Nephron progenitor cell (in vitro differentiated cells): ENCODE results near the gene BRD4.

Source experiments
- DNase-seq: peaks from one replicate; pipeline ENCODE4 v3.0.0; 2021
- H3K27ac Mint-ChIP-seq: 2 replicates; pipeline ENCODE4 v1.8.0; 2021; ENCODE audit warnings: mild to moderate bottlenecking, moderate library complexity, mixed read lengths
- H3K27me3 Mint-ChIP-seq: 2 replicates; pipeline ENCODE4 v1.8.0; 2021; ENCODE audit warnings: mild to moderate bottlenecking, low read depth, mixed read lengths; ENCODE audit not compliant: poor library complexity
- H3K36me3 Mint-ChIP-seq: 2 replicates; pipeline ENCODE4 v1.8.0; 2021; ENCODE audit warnings: low read depth, mixed read lengths
- H3K4me1 Mint-ChIP-seq: 2 replicates; pipeline ENCODE4 v1.8.0; 2021; ENCODE audit warnings: mixed read lengths
- H3K4me3 Mint-ChIP-seq: 2 replicates; pipeline ENCODE4 v1.8.0; 2021; ENCODE audit warnings: mild to moderate bottlenecking, moderate library complexity, mixed read lengths
- H3K9me3 Mint-ChIP-seq: 2 replicates; pipeline ENCODE4 v1.8.0; 2021; ENCODE audit warnings: mild to moderate bottlenecking, moderate library complexity, mixed read lengths
- TF ChIP-seq, protein P1 (sequence below): fragments of 200-600 bp; sonication (generic); IDR thresholded peaks from 2 replicates; pipeline ENCODE4 v1.5.0; 2021; ENCODE audit warnings: antibody characterized with exemption

BRD4 gene

GRCh38 chr19:15201374-15202023, 130.8 kb downstream of the BRD4 start:
- H3K27me3 Mint-ChIP-seq = peaks cover 16% of the 10 kb centered on the region
- H3K9me3 Mint-ChIP-seq = peaks cover 3% of the 10 kb centered on the region
- peaks cover 21% of the 10 kb centered on the region for H3K36me3 Mint-ChIP-seq
- peak overlapping the region; percentile 85 for H3K4me3 Mint-ChIP-seq
- TF ChIP-seq, protein P1, sequence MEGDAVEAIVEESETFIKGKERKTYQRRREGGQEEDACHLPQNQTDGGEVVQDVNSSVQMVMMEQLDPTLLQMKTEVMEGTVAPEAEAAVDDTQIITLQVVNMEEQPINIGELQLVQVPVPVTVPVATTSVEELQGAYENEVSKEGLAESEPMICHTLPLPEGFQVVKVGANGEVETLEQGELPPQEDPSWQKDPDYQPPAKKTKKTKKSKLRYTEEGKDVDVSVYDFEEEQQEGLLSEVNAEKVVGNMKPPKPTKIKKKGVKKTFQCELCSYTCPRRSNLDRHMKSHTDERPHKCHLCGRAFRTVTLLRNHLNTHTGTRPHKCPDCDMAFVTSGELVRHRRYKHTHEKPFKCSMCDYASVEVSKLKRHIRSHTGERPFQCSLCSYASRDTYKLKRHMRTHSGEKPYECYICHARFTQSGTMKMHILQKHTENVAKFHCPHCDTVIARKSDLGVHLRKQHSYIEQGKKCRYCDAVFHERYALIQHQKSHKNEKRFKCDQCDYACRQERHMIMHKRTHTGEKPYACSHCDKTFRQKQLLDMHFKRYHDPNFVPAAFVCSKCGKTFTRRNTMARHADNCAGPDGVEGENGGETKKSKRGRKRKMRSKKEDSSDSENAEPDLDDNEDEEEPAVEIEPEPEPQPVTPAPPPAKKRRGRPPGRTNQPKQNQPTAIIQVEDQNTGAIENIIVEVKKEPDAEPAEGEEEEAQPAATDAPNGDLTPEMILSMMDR = no peak
- no peak overlapping the region for H3K27ac Mint-ChIP-seq
- H3K4me1 Mint-ChIP-seq = peaks cover 24% of the 10 kb centered on the region
- DNase-seq = no peak

- H3K27ac Mint-ChIP-seq = no peak within 1 kb of the TSS
- H3K36me3 Mint-ChIP-seq = peaks cover 19% of the 10 kb centered on the region
- peak within 1 kb of the TSS; percentile 85 for H3K4me3 Mint-ChIP-seq
- H3K9me3 Mint-ChIP-seq = no peaks in the 10 kb centered on the region
- H3K4me1 Mint-ChIP-seq = peaks cover 24% of the 10 kb centered on the region
- DNase-seq = peak; percentile 81
- TF ChIP-seq, protein P1 = no peak
- H3K27me3 Mint-ChIP-seq = peaks cover 16% of the 10 kb centered on the region
These were observed 131.6 kb downstream of the BRD4 start, which contains the start of gene NOTCH3 for GRCh38 chr19:15200553-15201364. NOTCH3 (minus strand) TSS chr19:15200995; CDS start chr19:15200905, 90 bp downstream.

DNA sequence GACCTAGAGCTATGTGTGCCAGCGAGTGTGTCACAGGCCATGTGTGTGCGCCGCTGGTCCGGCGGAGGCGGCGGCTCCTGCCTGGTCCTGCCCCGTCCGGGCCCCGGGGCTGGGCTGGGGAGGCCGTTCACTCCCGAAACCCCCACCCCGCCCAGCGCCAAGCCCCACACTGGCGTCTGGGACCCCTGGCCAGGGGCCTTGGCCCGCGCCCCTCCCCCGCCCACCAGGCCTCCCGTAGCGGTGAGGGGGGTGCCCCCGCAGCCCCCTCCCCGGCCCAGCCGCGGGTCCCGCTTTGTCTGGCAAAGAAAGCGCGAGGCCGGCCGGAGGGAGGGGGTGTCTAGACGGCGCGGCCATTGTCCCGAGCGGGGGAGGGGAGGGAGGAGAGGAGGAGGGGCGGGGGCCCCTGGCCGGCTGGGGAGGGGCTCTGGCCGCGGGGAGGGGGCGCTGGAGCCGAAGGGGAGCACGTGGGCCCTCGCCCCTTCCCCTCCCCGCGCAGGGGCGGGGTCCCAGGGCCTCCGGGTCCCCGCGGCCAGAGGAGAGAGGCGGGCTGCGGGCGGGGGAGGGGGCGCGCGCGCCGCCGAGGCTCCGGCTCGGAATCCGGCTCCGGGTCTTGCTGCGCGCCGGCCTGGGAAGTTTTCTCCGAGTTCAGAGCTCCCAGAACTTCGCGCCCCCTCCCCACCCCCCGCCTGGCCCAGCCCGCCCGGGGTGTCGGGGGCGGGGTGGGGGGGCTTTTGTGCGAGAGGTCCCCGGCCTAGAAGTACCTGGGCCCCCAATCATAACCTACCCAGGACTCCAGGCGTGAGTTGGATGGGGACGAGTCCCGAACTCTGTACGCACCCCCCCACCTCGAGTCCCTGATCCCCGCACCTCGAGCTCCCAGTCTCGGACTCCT, 132.4 kb downstream of the BRD4 start:
- Mint-ChIP-seq H3K36me3 (peaks cover 19% of the 10 kb centered on the region), H3K27me3 (peaks cover 13% of the 10 kb centered on the region), H3K4me3 (peak overlapping the region; percentile 91), H3K27ac (peak overlapping the region; percentile 81), H3K4me1 (peaks cover 26% of the 10 kb centered on the region), H3K9me3 (no peaks in the 10 kb centered on the region)
- peak; percentile 88 for DNase-seq
- TF ChIP-seq, protein P1 = no peak

DNA sequence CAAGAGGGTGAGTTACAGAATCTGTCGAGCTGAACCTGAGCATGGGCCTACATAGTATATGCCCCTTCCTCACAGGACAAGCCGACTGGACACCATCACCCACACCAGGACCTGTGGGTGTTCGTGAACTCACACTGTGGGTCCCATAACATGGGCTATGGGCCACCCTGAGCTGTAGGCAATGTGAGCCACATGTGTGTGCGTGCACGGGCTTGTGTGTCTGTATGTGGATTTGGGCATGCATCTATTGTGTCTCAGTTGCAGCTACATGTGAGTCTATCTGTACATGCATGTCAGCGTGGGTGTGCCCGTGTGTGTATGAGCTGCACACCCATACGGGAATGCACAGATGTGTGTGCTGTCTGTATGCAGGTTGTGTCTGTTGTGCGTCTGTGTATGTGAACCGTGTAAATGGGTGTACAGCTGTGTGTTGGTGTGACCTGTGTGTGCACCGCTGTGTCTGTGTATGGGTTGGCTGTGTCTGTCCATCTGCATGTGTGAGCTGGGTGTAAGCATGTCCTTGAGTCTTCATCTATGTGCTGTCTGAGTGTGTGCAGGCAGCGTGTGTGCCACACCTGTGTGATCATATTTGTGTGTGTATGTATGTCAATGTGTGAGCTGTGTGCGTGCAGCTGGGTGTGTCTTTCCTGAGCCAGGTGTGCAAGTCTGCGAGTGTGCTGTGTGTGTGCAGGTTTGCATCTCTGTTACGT, 133.2 kb downstream of the BRD4 start:
- no peak for DNase-seq
- Mint-ChIP-seq H3K4me1 (peaks cover 34% of the 10 kb centered on the region), H3K27ac (peak overlapping the region; percentile 81), H3K9me3 (no peaks in the 10 kb centered on the region), H3K36me3 (peaks cover 23% of the 10 kb centered on the region), H3K4me3 (peak overlapping the region; percentile 91), H3K27me3 (peaks cover 13% of the 10 kb centered on the region)
- TF ChIP-seq, protein P1 = no peak

DNA sequence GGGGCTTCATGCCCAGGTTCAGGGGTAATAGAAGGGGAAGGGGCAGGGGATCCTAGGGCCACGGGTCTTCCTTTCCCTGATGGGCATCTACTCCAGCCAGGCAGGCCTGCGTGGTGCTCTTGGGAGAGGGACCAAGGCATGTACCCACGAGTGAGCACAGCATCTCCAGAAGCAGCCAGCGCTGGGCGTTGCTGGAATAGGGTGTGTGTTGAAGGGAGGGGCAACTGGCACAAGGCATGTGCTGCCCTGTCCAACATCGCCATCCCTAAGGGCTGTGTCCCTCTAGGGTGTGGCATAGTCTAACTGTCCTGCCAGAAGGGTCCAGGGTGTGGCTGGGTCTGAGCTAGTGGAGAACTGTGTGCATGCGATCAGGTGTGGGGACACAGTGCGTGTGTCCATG, 134.4 kb downstream of the BRD4 start:
- no peak for DNase-seq
- Mint-ChIP-seq H3K9me3 (no peaks in the 10 kb centered on the region), H3K27me3 (peaks cover 13% of the 10 kb centered on the region), H3K27ac (peak overlapping the region; percentile 90), H3K4me1 (peaks cover 36% of the 10 kb centered on the region), H3K4me3 (peak overlapping the region; percentile 74), H3K36me3 (peaks cover 30% of the 10 kb centered on the region)
- TF ChIP-seq, protein P1 = no peak
